Mucosa of descending colon (tissue), 3 donors: ENCODE measurements around the gene DAZAP1. TPM values are rescaled to one million over a fixed set of nuclear protein-coding genes. Genes with fewer than 3 reads are reported as not detected.
A peak's percentile ranks its signal among the peaks of the same experiment; 100 is the strongest.

Experiments used
- ATAC-seq: fragments of 200-7000 bp; cut with Tn5 transposase; one replicate; pipeline ENCODE4 v1.9.1; 2020; ENCODE audit warnings: mild to moderate bottlenecking, moderate library complexity
- DNase-seq, 3 donors: peaks; one replicate each; pipeline ENCODE4 v3.0.0-alpha.2; 2020
- H3K36me3 ChIP-seq: fragments of 200-600 bp; one replicate; pipeline ENCODE4 v1.8.0; 2021; ENCODE audit warnings: low read depth, mild to moderate bottlenecking
- H3K4me1 ChIP-seq: fragments of 200-600 bp; one replicate; pipeline ENCODE4 v1.8.0; 2021; ENCODE audit warnings: low read depth, mild to moderate bottlenecking
- H3K4me3 ChIP-seq: fragments of 200-600 bp; one replicate; pipeline ENCODE4 v1.8.0; 2021; ENCODE audit warnings: mild to moderate bottlenecking
- H3K9me3 ChIP-seq: fragments of 200-600 bp; one replicate; pipeline ENCODE4 v1.8.0; 2021; ENCODE audit warnings: mild to moderate bottlenecking
- CTCF ChIP-seq: fragments of 200-600 bp; IDR thresholded peaks from one replicate; pipeline ENCODE4 v1.8.0; 2022; ENCODE audit warnings: antibody characterized with exemption, mild to moderate bottlenecking
- intact Hi-C, 2 donors: fragments of 100-400 bp; cut with DNase I in 1 of 2; cut with micrococcal nuclease in 1 of 2; formaldehyde crosslinking; loops; one replicate each; pipeline versions ENCODE4 v1.11.0 to v1.11.1; 2022; cut with DNase I, micrococcal nuclease
- total RNA-seq, 3 donors: library from RNA; stranded (reverse); fragmentation: NEBNext Ultra II Directional in 2 of 3; extraction: Animal tissue kit (Norgen Biotek cat#: 25700) in 2 of 3; gene quantifications; one replicate each; pipeline versions ENCODE4 v1.2.1 to v1.2.4, GENCODE V29; 2021 to 2023
- donor health status: DM: no; HTN: no; CAD: no; lungs with moderate emphysema.
- donor health status: DM: no; HTN: no; CAD: no.
- donor health status: DM: no; HTN: yes; CAD: no.

Gene DAZAP1
- total RNA-seq, 3 donors from 2014 or later: 117 to 123 (median 119) TPM

GRCh38 chr19:1410136-1410786, 2.9 kb downstream of the DAZAP1 start:
- peaks cover 45% of the 10 kb centered on the region for H3K4me1 ChIP-seq

GRCh38 chr19:1410789-1411188, 3.4 kb downstream of the DAZAP1 start:
- H3K36me3 ChIP-seq: peaks cover 3% of the 10 kb centered on the region
- no peak for TF ChIP-seq CTCF
- DNase-seq (no peak), ATAC-seq (no peak)
- H3K4me1 ChIP-seq: peaks cover 50% of the 10 kb centered on the region
- no peaks in the 10 kb centered on the region for H3K9me3 ChIP-seq
- intact Hi-C loops: no loop called here
- no peak overlapping the region for H3K4me3 ChIP-seq

More at GRCh38 chr19:1410136-1410786, 2.9 kb downstream of the DAZAP1 start:
- TF ChIP-seq CTCF: no peak
- intact Hi-C loops: no loop called here
- peak in 1 of 3 donors; percentile 55 for DNase-seq
- ATAC-seq: no peak
- Histone ChIP-seq H3K36me3 (peaks cover 3% of the 10 kb centered on the region), H3K9me3 (no peaks in the 10 kb centered on the region), H3K4me3 (no peak overlapping the region)

- H3K4me1 ChIP-seq: peaks cover 55% of the 10 kb centered on the region
- ATAC-seq (no peak), DNase-seq (peak in 1 of 3 donors; percentile 66)
- H3K36me3 ChIP-seq: peaks cover 3% of the 10 kb centered on the region
- no peak overlapping the region for H3K4me3 ChIP-seq
- intact Hi-C loops: no loop called here
- H3K9me3 ChIP-seq: no peaks in the 10 kb centered on the region
- no peak for TF ChIP-seq CTCF
Observed at GRCh38 chr19:1411255-1412191, 4.1 kb downstream of the DAZAP1 start.

- Histone ChIP-seq H3K36me3 (peaks cover 3% of the 10 kb centered on the region), H3K4me3 (no peak overlapping the region), H3K4me1 (peaks cover 55% of the 10 kb centered on the region), H3K9me3 (no peaks in the 10 kb centered on the region)
- intact Hi-C loops: no loop called here
- ATAC-seq: no peak
- peak in 1 of 3 donors; percentile 47 for DNase-seq
- TF ChIP-seq CTCF: no peak
Observed at GRCh38 chr19:1412323-1412923, 5.0 kb downstream of the DAZAP1 start.

DNA sequence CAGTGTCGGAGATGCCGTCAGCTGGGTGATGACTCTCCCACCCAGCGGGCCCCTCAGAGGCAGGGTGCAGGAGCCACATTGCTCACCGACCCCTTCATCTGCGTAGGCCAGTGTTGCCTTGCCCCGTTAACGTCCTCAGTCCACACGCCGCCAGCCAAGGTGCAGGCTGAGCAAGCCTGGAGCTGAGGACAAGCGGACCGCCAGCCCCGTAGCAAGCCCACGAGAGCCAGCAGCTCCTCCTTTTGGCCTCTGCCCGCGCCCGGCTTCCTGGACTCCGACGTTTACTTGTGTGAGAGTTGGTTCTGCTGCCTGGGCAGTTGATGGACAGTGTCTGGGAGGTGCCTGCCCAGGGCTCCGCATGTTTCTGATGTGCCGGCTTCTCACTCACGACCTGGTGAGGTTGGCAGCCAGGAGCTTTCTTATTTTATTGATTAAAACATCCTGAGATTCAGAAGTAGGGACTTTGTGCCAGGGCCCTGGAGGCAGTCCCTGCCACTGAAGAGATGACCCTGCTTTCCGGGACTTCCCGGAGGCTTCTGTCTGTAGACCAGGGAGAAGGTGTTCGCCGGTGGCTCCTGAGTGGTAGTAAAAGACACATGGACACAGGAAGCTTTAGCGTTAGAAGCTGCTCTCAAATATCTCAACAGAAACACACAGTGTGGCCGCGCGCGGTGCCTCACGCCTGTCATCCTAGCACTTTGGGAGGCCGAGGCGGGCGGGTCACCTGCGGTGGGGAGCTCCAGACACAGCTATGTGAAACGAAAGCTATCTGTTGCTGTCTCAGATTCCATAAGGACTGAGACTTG, 5.8 kb downstream of the DAZAP1 start:
- peaks cover 3% of the 10 kb centered on the region for H3K36me3 ChIP-seq
- intact Hi-C loops: no loop called here
- H3K4me1 ChIP-seq: peaks cover 55% of the 10 kb centered on the region
- H3K9me3 ChIP-seq: no peaks in the 10 kb centered on the region
- no peak overlapping the region for H3K4me3 ChIP-seq
- no peak for ATAC-seq
- peak in 1 of 3 donors; percentile 63 for DNase-seq
- TF ChIP-seq CTCF: no peak
